CD4-positive, alpha-beta T cell treated with Interleukin-6 at 100 ng/mL for 8 hours (primary cell): ENCODE data around the gene CABLES1.

Source experiments
- DNase-seq: peaks from one replicate; pipeline ENCODE4 v3.0.0-alpha.2; 2020; ENCODE audit warnings: mixed read lengths, low spot score

The CABLES1 gene

GRCh38 chr18:23194155-23194996 lies 59.1 kb downstream of the CABLES1 start:
- DNase-seq: no peak

- no peak for DNase-seq
Measured at GRCh38 chr18:23194997-23195957, 60.0 kb downstream of the CABLES1 start.

GRCh38 chr18:23196119-23197007 lies 61.1 kb downstream of the CABLES1 start:
- no peak for DNase-seq

GRCh38 chr18:23198217-23198845 lies 63.0 kb downstream of the CABLES1 start:
- DNase-seq: no peak

- DNase-seq: no peak
Measured at GRCh38 chr18:23200756-23201155, 65.5 kb downstream of the CABLES1 start.

GRCh38 chr18:23201741-23202140 lies 66.5 kb downstream of the CABLES1 start:
- DNase-seq: no peak

GRCh38 chr18:23203891-23204432 lies 68.7 kb downstream of the CABLES1 start:
- no peak for DNase-seq

- DNase-seq: no peak
Measured at GRCh38 chr18:23204589-23205235, 69.4 kb downstream of the CABLES1 start.

GRCh38 chr18:23205980-23206379 lies 70.7 kb downstream of the CABLES1 start:
- DNase-seq: no peak

GRCh38 chr18:23207191-23207955 lies 72.1 kb downstream of the CABLES1 start:
- no peak for DNase-seq

GRCh38 chr18:23207994-23208393 lies 72.7 kb downstream of the CABLES1 start:
- no peak for DNase-seq

- DNase-seq: no peak
Measured at GRCh38 chr18:23208600-23208999, 73.3 kb downstream of the CABLES1 start.

GRCh38 chr18:23209031-23209430 lies 73.7 kb downstream of the CABLES1 start:
- DNase-seq: no peak

GRCh38 chr18:23209796-23210195 lies 74.5 kb downstream of the CABLES1 start:
- DNase-seq: no peak

GRCh38 chr18:23210526-23210925 lies 75.2 kb downstream of the CABLES1 start:
- DNase-seq: no peak

- no peak for DNase-seq
Measured at GRCh38 chr18:23211146-23211545, 75.9 kb downstream of the CABLES1 start.

GRCh38 chr18:23212161-23212560 lies 76.9 kb downstream of the CABLES1 start:
- DNase-seq: no peak

- no peak for DNase-seq
Measured at GRCh38 chr18:23213200-23213599, 77.9 kb downstream of the CABLES1 start.

GRCh38 chr18:23217781-23218180 lies 82.5 kb downstream of the CABLES1 start:
- DNase-seq: no peak

GRCh38 chr18:23220355-23220754 lies 85.1 kb downstream of the CABLES1 start:
- DNase-seq: no peak
